Tibial artery (tissue), 4 donors: ENCODE measurements around the gene AURKB.

Experiments
- DNase-seq, 2 donors: peaks; one replicate each; pipeline ENCODE4 v3.0.0-alpha.2; 2019
- H3K27ac ChIP-seq, 2 donors: fragments of 200-600 bp; sonication (generic) in 1 of 2; 1 replicate in 1 of 2; 2 replicates in 1 of 2; pipeline ENCODE4 v1.5.1; 2018 to 2019; ENCODE audit warnings: mild to moderate bottlenecking in 1 of 2
- H3K27me3 ChIP-seq, 2 donors: fragments of 200-600 bp; sonication (generic) in 1 of 2; one replicate each; pipeline versions ENCODE4 v1.5.1 to v1.6.0; 2016 to 2019
- H3K36me3 ChIP-seq, 3 donors: fragments of 200-600 bp; sonication (generic) in 2 of 3; one replicate each; pipeline ENCODE4 v1.5.1; 2016 to 2019; ENCODE audit warnings: mild to moderate bottlenecking in 2 of 3
- H3K4me1 ChIP-seq, 4 donors: fragments of 200-600 bp; sonication (generic) in 2 of 4; 1 replicate in 3 of 4; 2 replicates in 1 of 4; pipeline ENCODE4 v1.5.1; 2016 to 2019
- H3K4me3 ChIP-seq, 2 donors: fragments of 200-600 bp; sonication (generic) in 1 of 2; 1 replicate in 1 of 2; 2 replicates in 1 of 2; pipeline ENCODE4 v1.5.1; 2018 to 2019; ENCODE audit warnings: mild to moderate bottlenecking in 2 of 2
- H3K9me3 ChIP-seq, 3 donors: fragments of 200-600 bp; sonication (generic) in 1 of 3; one replicate each; pipeline ENCODE4 v1.5.1; 2016 to 2019
- CTCF ChIP-seq, 2 experiments: fragments of 200-600 bp in 1 of 2; fragments of 450-650 bp in 1 of 2; IDR thresholded peaks; one replicate each; pipeline ENCODE4 v1.5.1; 2017 to 2019; ENCODE audit warnings: antibody characterized with exemption in 2 of 2, mild to moderate bottlenecking in 1 of 2, moderate library complexity in 1 of 2
- intact Hi-C: fragments of 100-400 bp; cut with DNase I; formaldehyde crosslinking; loops from one replicate; pipeline ENCODE4 v1.15.0; 2023; ENCODE audit warnings: low total_unique reads

The AURKB gene

DNA sequence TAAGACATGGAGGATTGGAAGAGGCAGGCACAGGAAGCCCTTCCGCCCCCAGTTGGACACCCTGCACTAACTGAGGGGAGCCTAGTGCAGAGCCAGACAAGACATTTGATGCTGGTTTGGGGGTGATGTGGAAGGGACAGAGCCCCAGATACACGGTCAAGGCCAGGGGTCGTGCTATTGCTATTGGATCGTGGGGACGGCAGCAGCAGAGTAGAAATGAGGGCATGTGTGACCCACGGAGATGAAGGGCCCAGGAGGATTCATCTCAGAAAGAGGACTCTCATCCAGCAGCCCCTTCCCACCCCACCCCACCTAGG, 45.6 kb downstream of the AURKB start:
- H3K27ac ChIP-seq: peak overlapping the region; percentile 99 to 100
- TF ChIP-seq CTCF (IDR thresholded peaks at IDR 0.05): no peak
- intact Hi-C loops: loop anchor here (5.0 kb wide), 1 partner anchor 42 kb away; the partner anchor contains the start of gene HES7
- H3K4me3 ChIP-seq: no peak overlapping the region
- peaks cover 0 to 15% (median 13%) of the 10 kb centered on the region in 3 donors for H3K36me3 ChIP-seq
- no peak for DNase-seq
- no peaks in the 10 kb centered on the region for H3K9me3 ChIP-seq
- H3K4me1 ChIP-seq: peaks cover 0 to 40% (median 34%) of the 10 kb centered on the region in 4 donors
- no peaks in the 10 kb centered on the region for H3K27me3 ChIP-seq

DNA sequence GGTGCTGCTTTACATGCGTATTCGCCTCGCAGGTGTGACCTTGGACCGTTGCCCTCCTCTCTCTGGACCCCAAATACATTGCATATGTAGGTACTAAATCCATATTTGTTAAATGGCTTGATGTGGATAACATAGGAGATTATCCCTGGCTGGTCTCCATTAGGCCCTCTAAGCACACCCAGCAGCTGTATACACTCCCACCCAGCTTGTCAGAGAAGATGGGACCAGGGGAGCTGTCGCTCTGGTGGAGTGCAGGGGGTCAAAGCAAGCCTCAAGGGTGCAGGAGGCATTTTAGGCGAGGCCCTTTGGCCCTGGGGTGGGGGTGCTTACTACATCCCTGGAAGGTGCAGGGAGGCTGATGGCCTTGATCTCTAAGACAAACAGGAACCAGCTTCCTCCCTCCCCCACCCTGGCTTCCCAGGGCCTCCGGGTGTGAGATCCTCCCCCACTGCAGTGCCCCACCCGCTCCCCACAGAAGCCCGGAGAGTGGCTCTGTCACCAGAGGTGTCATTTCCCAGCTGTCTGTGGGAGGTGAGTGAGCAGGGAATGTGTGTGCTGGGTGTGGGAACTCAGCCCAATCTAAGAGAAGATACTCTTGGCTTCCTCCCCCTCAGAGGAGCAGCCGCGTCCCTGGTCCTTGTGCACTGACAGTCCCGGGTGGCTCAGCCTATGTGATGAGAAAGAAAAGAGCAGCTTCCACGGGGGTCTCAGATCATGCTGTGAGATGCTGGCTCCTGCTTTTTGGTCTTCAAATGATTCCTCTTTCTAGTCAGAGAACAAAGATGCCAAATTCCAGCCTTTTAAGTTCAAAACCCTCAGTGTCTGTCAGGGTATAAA, 46.2 kb downstream of the AURKB start:
- Histone ChIP-seq H3K4me3 (no peak overlapping the region), H3K9me3 (no peaks in the 10 kb centered on the region), H3K27me3 (no peaks in the 10 kb centered on the region), H3K36me3 (peaks cover 0 to 21% (median 19%) of the 10 kb centered on the region in 3 donors), H3K4me1 (peaks cover 0 to 46% (median 36%) of the 10 kb centered on the region in 4 donors), H3K27ac (peak overlapping the region; percentile 99 to 100)
- no peak for TF ChIP-seq CTCF (IDR thresholded peaks at IDR 0.05)
- peak; percentile 79 to 87 for DNase-seq
- intact Hi-C loops: loop anchor here (5.0 kb wide), 1 partner anchor 42 kb away; the partner anchor contains the start of gene HES7

GRCh38 chr17:8162997-8163977, 47.1 kb downstream of the AURKB start:
- intact Hi-C loops: loop anchor here (5.0 kb wide), 1 partner anchor 41 kb away; the partner anchor contains the start of gene HES7
- no peak for TF ChIP-seq CTCF (IDR thresholded peaks at IDR 0.05)
- Histone ChIP-seq H3K4me3 (peak overlapping the region; percentile 85 to 99), H3K27me3 (no peaks in the 10 kb centered on the region), H3K4me1 (peaks cover 0 to 55% (median 41%) of the 10 kb centered on the region in 4 donors), H3K36me3 (peaks cover 0 to 21% (median 19%) of the 10 kb centered on the region in 3 donors), H3K27ac (peak overlapping the region; percentile 99 to 100), H3K9me3 (no peaks in the 10 kb centered on the region)
- peak in 1 of 2 donors; percentile 77 for DNase-seq

DNA sequence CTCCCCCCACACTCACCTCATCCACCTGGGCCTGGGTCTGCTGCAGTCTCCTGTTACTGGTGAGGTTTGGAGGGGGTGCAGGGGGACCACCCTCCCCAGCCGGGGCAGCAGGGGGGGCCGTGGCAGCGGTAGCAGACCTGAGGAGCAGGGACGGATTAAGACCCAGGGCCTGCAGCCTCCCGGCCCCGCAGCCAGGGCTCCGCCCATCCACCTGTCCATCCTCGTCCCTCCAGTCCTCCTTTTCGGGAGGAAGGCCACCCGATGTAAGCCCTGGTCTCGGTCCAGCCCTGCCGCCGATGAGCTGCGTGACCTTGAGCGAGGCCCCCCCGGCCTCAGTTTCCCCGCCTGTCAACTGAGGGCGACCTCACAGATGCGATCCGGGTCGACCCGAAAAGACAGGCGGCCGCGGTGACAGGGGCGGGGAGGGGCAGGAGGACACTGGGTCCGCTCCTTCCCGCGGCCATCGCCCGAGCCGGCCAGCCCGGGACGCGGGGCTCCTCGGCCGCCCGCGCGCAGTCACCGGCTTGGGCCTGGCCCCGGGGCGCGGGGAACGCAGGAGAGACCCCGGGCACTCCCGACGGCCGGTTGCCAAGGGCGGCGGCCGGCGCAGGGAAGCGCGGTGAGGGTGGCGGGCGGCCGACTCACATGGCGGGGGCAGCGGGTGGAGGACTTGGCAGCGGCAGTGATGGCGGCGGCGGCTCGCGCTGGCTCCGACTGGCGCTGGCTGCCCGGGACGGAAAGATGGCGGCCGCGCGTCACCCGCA, 48.0 kb downstream of the AURKB start, which contains the start of gene VAMP2:
Gene VAMP2, minus strand, starts transcription at position 716 of the 764 bp plus-strand sequence. Its CDS starts 69 bp downstream, at position 647.
- H3K27me3 ChIP-seq: no peaks in the 10 kb centered on the region
- DNase-seq: peak; percentile 73 to 91
- peak within 1 kb of the TSS; percentile 99 to 100 for H3K27ac ChIP-seq
- intact Hi-C loops: loop anchor here (5.0 kb wide), 1 partner anchor 40 kb away; the partner anchor contains the start of gene HES7
- no peaks in the 10 kb centered on the region for H3K9me3 ChIP-seq
- peak within 1 kb of the TSS; percentile 85 to 99 for H3K4me3 ChIP-seq
- H3K4me1 ChIP-seq: peaks cover 0 to 63% (median 45%) of the 10 kb centered on the region in 4 donors
- TF ChIP-seq CTCF (IDR thresholded peaks at IDR 0.05): no peak
- H3K36me3 ChIP-seq: peaks cover 0 to 21% (median 19%) of the 10 kb centered on the region in 3 donors
